HG03064 (cell line): ENCODE data around the gene MIOX.

Experiments
- ATAC-seq: cut with Tn5 transposase; IDR thresholded peaks from one replicate; pipeline ENCODE4 v1.9.1; 2021; ENCODE audit warnings: low read depth; ENCODE audit not compliant: unreplicated experiment

Gene MIOX

DNA sequence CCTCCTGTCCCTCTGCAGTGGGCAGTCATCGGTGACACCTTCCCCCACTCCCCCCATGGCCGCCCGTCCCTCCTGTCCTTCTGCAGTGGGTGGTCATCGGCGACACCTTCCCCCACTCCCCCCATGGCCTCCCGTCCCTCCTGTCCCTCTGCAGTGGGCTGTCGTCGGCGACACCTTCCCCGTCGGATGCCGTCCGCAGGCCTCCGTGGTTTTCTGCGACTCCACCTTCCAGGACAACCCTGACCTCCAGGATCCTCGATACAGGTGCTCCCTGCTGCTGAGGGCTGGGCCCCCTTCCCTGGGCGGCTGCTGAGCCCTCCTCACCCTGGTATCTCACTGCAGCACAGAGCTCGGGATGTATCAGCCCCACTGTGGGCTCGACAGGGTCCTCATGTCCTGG lies 2.2 kb downstream of the MIOX start:
- ATAC-seq = no peak

GRCh38 chr22:50489363-50490243 lies 2.9 kb downstream of the MIOX start:
- no peak for ATAC-seq

GRCh38 chr22:50490531-50491308 lies 4.1 kb downstream of the MIOX start:
- no peak for ATAC-seq

GRCh38 chr22:50497093-50497492 lies 10.4 kb downstream of the MIOX start:
- no peak for ATAC-seq

GRCh38 chr22:50498322-50498890 lies 11.7 kb downstream of the MIOX start:
- ATAC-seq = no peak

- no peak for ATAC-seq
Observed at GRCh38 chr22:50500452-50500851, 13.8 kb downstream of the MIOX start.

DNA sequence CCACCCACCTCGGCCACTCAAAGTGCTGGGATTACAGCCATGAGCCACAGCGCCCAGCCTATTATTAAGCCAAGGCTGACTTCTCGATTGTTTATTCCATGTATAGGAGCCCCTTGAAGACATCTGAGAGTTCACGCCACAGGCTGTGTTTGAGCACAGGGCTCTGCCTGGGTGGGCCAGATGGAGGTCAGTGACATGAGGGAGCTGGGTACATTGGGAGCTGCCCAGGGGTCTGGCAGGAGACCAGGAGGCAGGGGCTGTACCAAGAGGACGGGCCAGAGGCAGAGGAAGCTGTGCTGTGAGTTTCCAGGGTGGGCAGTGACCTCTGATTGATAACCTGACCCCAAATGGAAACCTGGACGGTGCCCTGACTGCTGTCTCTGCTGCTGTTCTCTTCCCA lies 15.4 kb downstream of the MIOX start:
- ATAC-seq = no peak

GRCh38 chr22:50502628-50503474 lies 16.2 kb downstream of the MIOX start:
- no peak for ATAC-seq

DNA sequence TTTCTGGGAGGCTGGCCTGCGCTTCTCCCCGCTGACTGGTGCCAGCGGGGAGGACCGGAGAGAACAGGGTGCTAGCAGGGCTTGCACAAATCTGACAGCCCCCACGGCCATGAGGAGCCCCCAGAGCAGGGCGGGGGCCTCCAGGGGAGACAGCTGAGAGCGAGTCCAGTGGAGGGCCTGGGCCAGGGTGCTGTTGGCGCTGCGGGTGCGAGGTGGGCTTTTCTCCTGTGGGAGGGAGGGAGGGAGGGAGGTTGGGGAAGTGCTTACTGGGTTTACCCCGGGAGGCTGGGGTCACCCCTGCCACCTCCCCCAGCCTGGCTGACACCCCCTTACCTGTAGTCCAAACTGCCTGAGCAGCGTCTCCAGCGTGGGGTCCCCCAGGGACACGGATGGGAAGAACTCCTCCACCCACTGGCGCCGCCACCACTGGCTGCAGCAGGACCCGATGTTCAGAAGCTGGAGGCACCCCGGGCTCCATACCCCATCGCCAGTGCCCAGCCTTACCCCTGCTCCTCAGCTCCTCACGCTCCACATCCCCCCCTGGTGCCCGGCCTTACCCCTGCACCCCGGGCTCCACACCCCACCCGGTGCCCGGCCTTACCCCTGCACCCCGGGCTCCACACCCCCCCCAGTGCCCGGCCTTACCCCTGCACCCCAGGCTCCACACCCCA lies 17.0 kb downstream of the MIOX start:
- no peak for ATAC-seq

- no peak for ATAC-seq
Observed at GRCh38 chr22:50504369-50505211, 17.9 kb downstream of the MIOX start.

GRCh38 chr22:50505276-50505775 lies 18.7 kb downstream of the MIOX start:
- ATAC-seq = no peak

DNA sequence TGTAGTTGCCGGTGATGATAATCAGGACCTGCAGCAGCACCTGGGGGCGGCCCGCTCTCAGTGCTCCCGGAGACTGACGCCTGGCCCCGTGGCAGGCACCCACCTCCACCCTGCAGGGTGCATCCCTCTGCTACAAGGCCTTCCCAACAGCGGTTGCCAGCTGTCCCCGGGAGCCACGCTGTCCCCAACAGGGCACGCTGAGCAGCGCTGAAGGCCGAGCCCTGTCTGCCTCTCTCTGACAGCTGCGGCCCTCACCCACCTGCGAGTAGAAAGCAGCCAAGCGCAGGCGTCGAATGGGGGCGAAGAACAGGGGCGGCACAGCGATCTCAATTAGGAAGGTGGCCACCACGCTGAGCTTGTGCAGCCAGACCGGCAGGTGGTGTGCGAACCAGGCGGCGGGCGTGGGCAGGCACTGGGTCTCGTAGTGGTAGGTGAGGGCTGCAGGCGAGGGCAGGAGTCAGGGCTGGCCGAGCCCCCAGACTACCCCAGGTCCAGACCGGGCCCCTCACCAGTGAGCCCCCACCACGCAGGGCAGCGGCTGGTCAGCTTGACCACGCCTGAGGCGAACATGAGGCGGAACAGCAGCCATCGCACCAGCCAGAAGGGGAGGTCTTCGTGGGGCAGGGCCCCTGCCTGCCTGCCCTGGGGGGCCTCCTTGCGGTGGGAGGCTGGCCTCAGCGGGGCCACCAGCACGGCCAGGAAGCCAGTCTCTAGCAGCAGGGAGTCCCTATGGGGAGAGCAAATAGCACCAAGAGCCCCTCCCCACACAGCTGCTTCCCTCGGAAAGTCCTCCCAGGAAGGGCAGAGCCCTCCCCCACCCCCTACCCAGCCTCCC lies 19.3 kb downstream of the MIOX start:
- ATAC-seq = no peak

DNA sequence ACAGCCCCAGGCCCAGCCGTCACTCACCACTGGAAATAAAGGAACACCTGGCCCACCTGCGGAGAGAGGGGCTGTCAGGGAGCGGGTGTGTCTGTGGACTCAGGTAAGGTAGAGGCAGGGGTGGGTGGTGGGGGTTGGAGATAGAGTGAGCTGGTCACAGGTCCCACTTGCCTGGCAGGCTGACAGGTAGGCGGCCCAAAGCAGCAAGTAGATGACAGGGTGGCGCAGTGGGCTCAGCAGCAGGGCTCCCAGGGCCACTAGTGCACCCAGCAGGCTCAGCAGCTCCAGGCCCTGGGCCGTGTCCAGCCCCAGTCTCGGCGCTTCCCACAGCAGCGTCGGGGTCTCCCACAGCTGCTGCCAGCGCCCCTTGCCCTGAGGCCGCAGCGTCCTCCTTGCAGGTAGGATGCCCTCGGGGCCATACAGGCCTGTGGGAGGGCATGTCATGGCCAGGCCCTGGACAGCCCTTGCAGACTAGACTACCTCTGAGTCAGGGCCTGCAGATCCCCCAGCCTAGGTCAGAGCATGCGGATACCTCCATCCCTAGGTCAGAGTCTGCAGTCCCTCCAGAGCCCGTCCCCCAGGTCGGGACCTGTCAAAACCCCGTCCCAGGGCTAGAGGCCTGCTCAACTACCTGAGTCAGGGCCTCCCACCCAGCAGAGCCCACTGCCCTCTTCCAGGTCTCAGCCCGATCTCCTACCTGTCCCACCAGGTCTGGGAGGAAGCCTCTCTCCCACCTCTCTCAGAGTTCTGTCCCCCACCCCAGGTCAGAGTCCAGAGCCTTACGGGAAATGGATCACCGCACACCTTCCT lies 20.2 kb downstream of the MIOX start:
- no peak for ATAC-seq

DNA sequence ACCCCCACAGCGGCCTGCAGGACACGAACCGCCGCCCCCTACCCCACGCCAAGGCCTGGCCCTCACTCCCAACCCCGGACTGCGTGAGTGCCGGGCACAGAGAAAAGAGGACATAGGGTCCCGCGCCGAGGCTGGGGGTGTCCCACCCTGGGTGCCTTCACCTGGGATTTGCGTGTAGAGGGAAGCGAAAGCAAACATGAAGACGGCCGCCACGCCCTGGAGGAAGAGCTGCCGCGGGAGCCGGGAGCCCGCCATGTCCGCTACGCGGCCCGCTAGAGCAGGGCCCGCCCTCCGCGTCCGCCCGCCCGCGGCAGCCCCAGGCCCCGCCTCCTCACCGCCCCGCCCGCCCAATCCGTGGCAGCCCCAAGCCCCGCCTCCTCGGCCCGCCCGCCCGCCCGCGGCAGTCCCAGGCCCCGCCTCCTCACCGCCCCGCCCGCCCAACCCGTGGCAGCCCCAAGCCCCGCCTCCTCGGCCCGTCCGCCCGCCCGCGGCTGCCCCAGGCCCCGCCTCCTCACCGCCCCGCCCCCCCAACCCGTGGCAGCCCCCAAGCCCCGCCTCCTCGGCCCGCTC lies 20.8 kb downstream of the MIOX start, which contains the start of gene LMF2:
LMF2 (minus strand) TSS at position 282 of the 570 bp plus-strand sequence; CDS start at position 255, 27 bp downstream.
- no peak for ATAC-seq

GRCh38 chr22:50507991-50508884 lies 21.6 kb downstream of the MIOX start, which contains the start of gene NCAPH2:
NCAPH2 (plus strand) TSS chr22:50508224; CDS start chr22:50508338, 114 bp downstream.
- no peak for ATAC-seq

- no peak for ATAC-seq
Observed at GRCh38 chr22:50508897-50509296, 22.2 kb downstream of the MIOX start.
